GM18867 (cell line): ENCODE data around the gene GNG7.
"Not testable (repeated sequence)": the region's sequence is repeated elsewhere in the genome, so short reads cannot be mapped to it uniquely, and the experiment has no call there.

Experiments
- ATAC-seq: cut with Tn5 transposase; IDR thresholded peaks from one replicate; pipeline ENCODE4 v1.9.1; 2021; ENCODE audit warnings: mild to moderate bottlenecking, moderate library complexity; ENCODE audit not compliant: unreplicated experiment

Gene GNG7

DNA sequence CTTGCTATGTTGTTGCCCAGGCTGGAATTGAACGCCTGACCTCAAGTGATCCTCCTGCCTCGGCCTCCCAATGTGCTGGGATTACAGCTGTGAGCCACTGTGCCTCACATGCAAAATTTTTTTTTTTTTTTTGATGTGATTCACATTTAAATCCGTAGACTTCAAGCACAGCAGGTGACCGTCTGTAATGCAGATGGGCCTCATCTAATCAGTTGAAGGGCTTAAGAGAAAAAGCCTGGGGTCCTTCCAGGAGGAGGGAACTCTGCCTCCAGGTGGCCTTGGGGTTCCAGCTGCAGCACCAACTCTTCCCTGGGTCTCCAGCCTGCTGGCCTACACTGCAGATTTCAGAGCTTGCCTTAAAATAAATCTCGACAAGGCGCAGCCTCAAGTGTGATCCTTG is 183.0 kb downstream of the GNG7 start:
- ATAC-seq = no peak

DNA sequence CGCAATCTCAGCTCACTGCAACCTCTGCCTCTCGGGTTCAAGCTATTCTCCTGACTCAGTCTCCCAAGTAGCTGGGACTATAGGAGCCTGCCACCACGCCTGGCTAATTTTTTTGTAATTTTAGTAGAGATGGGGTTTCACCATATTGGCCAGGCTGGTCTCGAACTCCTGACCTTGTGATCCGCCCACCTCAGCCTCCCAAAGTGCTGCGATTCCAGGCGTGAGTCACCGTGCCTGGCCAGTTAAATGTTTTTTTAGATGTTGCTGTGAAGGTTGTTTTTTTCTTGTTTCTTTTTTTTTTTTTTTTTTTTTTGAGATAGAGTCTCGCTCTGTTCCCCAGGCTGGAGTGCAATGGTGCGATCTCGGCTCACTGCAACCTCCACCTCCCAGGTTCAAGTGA is 183.6 kb downstream of the GNG7 start:
- ATAC-seq = not testable (repeated sequence)

DNA sequence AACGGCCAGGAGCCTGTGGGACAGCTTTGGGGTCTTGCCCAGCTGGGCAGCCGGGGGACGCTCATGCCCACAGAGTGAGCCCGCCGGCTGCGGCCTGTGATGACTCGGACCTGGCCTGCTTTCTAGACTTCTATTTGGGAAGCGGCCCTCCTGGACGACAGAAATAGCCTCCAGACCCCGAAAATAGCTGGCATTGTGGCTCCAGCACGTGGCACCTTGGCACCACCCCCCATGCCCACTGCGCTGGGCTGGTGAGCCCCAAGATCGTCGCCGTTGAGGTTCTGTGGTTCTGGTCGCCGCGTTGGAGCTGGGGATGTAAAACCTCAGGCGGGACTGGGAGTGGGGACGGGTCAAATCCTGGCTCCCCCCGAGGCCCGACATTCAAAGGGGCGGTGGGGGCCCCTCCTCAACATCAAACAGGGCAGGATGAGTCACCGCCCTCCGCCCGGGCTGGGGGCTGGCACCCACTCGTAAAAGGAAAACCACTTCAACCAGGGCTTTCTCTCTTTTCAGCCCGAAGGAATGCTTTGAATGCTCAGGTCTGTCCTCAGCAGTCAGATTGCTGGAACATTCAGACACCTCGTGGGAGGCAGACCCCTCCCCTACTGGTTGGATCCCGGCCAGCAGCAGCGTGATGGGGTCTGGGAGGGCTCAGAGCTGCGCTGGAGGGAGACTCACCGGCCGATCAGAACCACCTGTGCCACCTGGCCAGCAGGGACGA is 184.5 kb downstream of the GNG7 start:
- no peak for ATAC-seq

DNA sequence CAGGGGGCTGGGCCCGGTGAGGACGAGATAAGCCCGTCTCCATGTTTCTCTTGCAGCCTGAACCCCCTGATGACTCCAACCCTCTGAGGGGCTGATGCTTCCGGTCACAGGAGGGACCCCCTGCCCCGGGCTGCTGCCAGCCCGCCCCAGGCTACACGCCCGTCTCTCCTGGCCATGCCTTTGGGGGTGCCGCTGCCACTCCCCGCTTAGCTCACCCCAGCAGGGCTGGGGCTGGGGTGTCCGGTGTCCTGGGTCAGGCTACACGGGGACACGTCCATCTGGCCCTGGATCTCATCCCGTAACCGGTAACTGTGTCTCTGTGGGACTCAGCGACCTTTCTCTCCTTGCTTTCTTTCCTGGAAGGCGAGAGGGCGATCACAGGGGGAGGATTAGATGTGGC is 185.8 kb downstream of the GNG7 start:
- no peak for ATAC-seq

DNA sequence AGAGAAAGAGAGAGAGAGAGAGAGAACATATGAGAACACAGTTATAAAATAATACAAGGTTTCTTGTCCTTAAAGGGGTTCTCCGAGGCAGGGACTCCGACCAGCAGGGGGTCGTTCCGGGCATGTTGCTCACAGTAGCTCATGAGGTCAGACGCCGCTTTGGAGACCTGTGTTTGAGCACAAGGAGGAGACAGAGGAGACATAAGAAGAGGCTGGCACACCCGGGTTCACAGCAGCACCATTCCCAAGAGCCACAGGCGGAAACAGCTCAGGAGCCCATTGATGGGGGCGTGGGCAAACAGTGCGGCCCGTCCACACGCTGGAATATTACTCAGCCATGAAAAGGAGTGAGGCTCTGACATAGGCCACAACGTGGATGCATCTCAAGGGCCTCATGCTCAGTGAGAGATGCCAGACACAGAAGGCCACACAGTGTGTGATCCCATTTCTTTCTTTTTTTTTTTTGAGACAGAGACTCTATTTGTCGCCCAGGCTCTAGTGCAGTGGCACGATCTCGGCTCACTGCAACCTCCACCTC is 187.4 kb downstream of the GNG7 start:
- ATAC-seq = no peak

DNA sequence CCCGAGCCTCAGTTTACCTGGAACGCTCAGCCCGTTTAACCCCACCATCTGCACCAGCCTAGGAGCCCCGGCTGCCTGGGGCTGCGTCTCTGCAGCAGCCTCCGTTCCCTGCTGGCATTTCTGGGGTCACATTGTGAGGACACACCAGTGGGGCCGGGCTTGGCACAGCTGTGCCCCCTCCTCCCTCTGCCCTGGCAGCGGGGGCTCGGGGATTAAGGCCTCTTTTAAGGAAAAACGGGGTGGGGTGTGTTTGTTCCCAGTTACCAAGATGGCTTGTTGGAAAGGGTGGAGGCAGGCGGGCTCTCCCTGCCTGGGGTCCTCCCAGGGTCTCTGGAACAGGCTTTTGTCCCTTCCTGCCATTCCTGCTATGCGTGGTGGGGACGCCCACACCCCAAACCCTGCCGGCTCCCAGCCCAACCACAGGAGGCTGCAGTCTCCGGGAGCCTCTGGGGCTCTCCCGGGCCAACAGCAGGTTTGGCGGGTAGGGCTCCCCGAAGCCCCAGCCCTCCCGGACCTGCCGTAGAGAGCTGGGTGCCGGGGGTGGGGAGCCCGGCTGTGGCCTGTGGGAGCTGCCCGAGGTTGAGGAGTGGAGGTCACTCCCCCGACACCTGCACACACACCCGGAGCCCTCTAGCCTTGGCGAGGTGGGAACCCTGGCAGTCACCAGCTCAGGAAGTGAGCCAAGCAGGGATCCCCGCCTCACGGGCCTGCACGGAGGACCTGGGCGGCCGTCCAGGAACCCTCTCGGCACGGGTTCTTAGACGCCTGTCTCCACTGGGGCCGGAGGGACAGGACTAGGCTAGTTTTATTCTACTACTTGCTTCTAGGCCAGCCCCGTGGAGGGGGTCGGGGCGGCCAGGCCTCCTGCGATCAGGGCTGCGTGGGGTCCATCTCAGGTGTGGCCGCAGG is 189.7 kb downstream of the GNG7 start:
- ATAC-seq = no peak

DNA sequence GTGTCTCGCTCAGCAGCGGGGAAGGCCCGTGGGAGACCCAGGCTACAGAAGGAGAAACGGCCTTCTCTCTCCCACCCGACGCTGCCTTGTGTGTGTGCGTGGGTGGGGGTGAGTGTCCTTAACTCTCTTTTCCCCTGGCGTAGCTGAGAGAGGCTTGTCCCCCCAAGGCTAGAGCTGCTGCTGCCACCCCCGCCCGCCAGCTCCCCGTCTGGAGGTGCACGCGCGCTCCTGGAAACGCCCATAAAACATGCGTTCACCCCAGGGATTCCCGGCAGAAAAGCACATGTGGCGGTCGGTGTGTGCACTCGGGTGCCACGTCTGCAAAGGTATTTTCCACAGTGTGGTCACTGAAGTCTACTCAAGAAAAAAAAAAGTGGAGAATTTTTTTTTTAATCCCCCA is 190.5 kb downstream of the GNG7 start:
- no peak for ATAC-seq

DNA sequence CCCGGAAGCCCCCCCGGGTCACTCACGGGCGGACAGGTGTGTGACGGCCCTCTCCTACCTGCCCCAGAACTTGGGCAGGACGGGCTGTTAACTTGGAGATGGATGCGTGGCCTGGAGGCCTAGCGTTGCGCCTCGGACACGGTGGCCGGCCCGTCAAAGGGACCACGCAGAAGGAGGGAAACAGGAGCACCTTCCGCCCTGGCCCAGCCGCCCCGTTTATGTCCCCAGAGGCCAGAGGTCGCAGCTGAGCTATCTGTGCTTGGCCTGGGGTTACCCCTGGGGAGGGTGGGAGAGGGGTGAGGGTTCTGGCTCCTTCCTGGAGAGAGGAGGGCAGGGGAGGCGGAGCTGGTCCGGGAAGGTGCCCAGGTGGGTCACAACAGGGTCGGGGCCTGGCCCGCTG is 190.9 kb downstream of the GNG7 start:
- ATAC-seq = no peak

DNA sequence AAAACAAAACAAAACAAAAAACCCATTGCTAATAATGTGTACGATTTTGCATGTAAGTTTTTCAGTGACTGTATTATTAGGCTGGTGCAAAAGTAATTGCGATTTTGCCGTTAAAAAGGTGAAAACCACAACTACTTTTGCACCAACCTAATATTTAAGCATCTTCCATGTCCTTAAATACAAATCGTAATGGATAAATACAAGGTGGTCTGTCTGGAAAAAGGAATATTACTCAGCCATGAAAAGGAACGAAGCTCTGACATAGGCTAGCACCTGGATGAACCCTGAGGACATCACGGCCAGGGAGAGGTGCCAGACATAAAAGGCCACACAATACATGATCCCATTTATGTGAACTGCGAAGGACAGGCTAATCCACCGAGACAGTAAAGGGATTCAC is 193.4 kb downstream of the GNG7 start:
- ATAC-seq = no peak

DNA sequence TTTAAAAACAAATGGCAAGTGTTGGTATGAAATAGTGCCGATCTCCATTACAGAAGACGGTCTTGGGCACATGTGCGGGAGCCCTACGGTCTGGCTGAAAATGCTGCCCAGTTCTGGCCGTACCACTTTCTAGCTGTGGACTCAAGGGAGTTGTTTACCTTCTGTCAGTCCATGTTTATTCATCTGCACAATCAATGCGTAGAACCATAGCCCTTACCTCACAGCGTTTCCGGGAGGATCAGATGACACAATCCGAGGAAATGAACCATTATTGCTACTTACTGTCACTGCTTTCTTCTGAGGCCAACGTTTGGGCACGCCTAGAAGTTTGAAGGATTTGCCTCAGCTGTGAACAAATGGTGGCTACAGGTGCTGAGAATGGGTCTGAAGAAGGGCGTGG is 195.4 kb downstream of the GNG7 start:
- ATAC-seq = no peak

DNA sequence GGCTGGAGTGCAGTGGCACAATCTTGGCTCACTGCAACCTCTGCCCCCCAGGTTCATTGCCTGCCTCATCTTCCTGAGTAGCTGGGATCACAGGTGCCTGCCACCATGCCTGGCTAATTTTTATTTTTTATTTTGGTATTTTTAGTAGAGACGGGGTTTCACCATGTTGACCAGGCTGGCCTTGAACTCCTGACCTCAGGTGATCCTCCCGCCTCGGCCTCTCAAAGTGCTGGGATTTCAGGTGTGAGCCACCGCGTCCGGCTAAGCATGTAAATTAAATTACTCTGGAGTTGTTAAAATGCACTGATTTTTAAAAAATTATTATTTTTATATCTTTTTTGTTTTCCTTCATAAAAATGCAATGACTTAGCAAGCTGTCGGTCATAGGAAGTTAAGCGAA is 195.8 kb downstream of the GNG7 start:
- ATAC-seq = not testable (repeated sequence)

DNA sequence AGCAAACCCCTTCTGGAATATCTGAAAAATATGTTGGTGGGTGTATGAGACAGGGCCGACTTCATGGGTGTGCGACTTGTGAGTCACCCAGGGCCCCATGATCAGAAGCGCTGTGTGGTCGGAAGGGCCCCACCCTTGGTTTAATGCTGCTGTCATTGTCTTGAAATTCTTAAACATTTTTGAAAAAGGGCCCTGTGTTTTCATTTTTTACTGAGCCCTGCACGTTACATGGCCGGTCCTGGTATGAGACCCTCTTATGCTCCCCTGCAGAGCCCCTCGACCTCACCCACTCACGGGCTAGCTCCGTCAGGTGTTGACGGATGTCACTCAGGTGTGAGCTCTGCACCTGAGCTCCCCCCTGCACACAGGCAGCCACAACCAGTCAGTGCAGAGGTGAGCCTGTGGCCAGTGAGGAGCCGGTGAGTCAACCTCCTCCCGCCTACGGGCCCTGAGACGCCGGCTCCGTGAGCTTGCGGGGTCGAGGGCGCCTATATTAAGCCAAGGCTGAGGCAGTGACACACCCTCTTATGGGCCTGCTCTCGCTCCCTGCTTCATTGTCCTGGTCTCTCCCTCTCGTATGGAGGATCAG is 198.9 kb downstream of the GNG7 start:
- ATAC-seq = no peak

DNA sequence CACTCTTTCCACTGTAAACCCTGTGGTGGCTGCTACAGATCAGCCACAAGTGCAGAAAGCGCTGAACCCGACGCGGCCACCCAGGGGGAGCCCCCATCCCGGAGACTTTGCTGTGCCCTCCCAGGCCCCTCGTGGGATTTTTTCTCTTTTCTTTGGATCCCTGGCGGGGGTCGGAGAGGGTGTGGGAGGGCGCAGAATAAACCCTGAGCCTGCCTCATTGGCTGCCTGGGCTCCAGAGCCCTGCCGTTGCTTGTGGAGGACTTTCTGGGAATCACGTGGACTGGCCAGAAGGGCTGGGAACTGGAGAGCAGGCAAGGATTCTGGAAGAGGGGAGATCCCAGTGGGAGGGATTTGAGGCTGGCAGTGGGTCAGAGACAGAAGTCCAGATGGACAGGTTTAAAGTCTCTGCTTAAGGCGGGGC is 201.6 kb downstream of the GNG7 start:
- ATAC-seq = no peak

DNA sequence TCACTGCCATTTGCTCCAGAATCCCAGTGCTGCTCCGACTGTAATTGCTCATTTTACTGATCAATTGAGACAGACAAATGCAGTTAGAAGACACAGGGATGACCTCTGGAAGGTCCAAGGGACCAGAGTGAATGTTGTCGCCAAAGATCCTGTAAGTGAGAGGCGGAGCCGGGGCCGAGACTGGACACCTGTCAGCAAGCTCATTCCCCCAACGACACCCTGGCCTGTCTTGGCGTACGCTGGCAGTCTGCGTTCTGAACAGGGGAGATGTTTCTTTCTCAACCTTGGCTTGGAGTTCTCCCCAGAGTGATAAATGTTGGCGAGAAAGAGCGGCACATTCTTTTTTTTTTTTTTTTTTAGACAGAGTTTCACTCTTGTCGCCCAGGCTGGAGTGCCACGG is 202.3 kb downstream of the GNG7 start:
- ATAC-seq = no peak

DNA sequence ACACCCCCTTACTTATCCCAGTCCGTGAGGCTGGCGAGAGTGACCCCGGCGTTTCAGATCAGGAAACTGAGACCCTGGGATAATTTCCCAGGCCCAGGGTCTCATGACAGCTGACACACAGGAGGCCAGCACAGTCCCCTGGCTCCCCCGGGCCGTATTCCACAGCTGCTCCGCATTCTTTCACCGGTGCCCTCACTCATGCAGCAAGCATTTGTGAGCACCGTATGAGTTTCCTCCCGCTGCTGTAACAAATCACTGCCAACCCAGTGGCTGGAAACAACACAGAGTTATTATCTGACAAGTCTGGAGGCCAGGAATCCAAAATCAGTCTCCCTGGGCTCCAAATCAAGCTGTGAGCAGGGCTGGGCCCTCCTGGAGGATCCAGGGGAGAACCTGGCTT is 205.3 kb downstream of the GNG7 start:
- no peak for ATAC-seq

DNA sequence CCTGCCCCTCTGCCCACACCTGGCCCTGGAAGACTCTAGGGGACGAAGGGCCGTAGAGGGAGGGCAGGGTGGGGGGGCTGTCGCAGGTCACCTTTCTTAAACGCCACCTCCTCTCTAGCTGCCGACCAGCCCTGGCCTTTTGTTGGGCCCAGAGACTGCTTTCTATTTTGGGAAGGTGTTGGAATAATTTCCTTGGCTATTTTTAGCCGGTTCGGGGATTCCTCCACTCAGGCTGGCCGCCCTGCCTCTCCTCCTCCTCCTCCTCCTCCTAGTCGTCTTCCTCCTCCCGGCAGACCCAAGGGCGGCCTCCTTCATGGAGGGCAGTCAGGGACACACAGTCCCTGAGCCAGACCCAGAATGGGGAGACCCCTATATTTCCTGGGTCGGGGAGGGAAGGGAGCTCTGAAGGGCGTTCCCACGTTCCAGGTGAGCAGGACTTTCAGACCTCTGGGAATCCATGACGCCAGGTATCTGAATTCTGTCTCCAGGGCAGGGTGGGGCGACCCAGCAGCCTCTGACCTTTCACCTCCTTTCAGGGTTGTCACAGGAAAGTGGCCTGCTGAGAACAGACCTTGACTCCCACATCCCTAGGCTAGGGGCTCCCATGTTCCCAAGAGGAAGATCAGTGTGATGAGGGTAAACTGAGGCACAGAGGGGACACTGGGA is 206.7 kb downstream of the GNG7 start:
- no peak for ATAC-seq

DNA sequence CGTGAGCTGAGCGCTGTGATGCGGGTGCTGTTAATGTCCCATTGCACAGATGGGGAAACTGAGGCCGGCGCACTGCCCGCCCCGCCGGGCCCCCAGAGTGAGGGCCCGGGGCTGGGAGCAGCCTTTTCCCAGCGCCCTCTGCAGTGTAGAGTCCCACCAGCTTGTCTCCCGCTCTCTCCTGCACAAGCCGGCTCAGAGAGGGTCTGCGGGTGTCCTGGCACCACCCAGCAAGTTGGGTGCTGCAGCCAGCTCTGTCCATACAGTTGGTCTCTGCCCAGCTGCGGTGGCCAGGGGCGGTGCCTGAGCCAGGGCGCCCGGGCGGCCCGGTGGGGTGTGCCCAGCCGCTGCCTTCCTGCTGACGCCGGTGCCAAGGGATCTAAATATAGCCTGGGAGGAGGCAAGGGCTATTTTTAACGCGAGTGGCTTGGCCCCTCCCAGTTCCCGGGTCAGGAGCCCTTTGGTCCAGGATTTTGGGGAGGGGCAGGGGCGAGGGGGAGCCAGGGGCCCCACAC is 207.3 kb downstream of the GNG7 start:
- no peak for ATAC-seq

DNA sequence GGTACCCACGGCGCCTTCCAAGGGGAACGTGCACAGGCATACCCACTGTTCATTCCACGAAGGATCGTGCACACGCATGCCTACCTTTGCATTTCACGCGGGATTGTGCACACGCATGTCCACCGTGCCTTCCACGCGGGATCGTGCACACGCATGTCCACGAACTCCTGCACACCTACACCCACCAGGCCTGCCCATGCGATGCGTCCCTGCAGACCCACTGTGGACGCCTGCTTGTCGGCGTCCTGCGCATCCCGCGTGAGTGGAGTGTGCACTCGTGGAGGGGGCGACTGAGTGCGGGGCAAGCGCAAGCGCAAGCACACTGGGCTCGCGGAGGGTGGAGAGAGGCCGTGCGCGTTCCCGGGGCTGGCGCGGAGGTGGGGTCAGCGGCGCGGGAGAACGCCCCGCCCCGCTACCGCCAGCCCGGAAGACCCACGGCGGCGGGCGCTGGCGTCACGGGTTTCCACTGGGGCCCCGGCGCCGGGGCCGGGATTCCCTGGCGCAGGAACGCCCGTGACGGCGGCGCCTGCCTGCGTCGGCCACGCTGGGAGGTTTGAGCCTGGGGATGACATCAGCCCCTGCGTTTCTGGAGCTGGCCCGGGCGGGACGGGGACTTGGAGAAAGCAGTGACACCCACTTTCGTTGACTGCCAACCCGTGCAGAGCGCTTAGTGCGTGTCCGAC is 207.9 kb downstream of the GNG7 start:
- no peak for ATAC-seq

DNA sequence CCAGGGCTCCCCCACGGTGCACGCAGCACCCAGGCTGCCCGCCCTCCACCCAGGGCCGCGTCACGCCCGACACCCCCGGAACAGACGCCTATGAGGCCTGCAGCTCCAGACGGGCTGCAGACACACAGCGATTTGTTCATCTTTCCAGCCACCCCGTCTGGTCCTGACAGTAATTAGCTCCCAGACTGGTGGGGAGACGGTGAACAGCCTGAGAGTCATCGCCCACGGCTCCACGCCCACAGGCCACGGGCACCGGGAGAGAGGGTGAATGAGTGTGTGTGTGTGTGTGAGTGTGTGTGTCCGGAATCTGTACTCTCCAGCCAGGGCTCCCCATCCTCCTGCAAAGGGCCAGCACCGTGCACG is 208.4 kb downstream of the GNG7 start:
- no peak for ATAC-seq

DNA sequence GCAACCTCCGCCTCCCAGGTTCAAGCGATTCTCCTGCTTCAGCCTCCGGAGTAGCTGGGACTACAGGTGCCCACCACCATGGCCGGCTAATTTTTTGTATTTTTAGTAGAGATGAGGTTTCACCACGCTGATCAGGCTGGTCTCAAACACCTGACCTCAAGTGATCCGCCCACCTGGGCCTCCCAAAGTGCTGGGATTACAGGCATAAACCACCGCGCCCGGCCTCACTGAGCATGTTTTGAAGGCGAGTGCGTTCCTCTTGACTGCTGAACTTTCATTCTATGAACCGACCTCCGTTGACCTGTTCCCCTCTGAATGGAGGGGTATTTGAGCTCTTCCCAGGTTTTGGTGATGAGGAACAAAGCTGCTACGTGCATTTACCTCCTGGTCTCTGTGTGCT is 209.0 kb downstream of the GNG7 start:
- not testable (repeated sequence) for ATAC-seq
